HEK293 (cell line): ENCODE measurements around the gene PRUNE2.

ENCODE experiments used
- CTCF ChIA-PET: fragments of 350-600 bp; formaldehyde crosslinking; extraction: SDS; loops from one replicate; lab custom pipeline; 2021; ENCODE audit warnings: antibody characterized with exemption; lab: Yijun Ruan, JAX
- POLR2A ChIA-PET: fragments of 300-600 bp; formaldehyde crosslinking; extraction: SDS; loops from one replicate; lab custom pipeline; 2020; ENCODE audit warnings: antibody characterized with exemption, inconsistent platforms; lab: Yijun Ruan, JAX
- H3K27ac ChIP-seq: fragments of 200-500 bp; sonication (Bioruptor generic); 2 replicates; pipeline ENCODE4 v1.5.1; 2014; ENCODE audit warnings: low read depth, low read length, control low read depth, inconsistent platforms; ENCODE audit errors: extremely low read depth
- H3K36me3 ChIP-seq, 2 experiments: fragments of 200-500 bp in 1 of 2; sonication (Bioruptor generic) in 1 of 2; 1 replicate in 1 of 2; 2 replicates in 1 of 2; pipeline ENCODE4 v1.5.1; 2014 to 2017; ENCODE audit warnings: inconsistent platforms in 2 of 2, low read length in 2 of 2; ENCODE audit not compliant: control insufficient read depth in 2 of 2, insufficient read depth in 1 of 2
- H3K4me1 ChIP-seq: fragments of 200-500 bp; sonication (Bioruptor generic); 2 replicates; pipeline ENCODE4 v1.5.1; 2014; ENCODE audit warnings: mild to moderate bottlenecking, low read length, inconsistent platforms; ENCODE audit not compliant: control insufficient read depth, insufficient read depth
- H3K4me3 ChIP-seq: 2 replicates; pipeline ENCODE4 v1.5.1; 2011; ENCODE audit warnings: low read depth, mild to moderate bottlenecking, control low read depth, low read length, moderate library complexity
- H3K9me3 ChIP-seq: fragments of 200-500 bp; sonication (Bioruptor generic); 2 replicates; pipeline ENCODE4 v1.5.1; 2014; ENCODE audit warnings: low read depth, low read length, inconsistent platforms; ENCODE audit not compliant: control insufficient read depth, insufficient read depth
- GLI2 ChIP-seq: fragments of 450-650 bp; formaldehyde crosslinking; IDR thresholded peaks from 2 replicates; pipeline ENCODE4; 2017; ENCODE audit warnings: missing biosample characterization, missing genetic modification characterization, low read depth, borderline replicate concordance
- GLI4 ChIP-seq: fragments of 450-650 bp; formaldehyde crosslinking; IDR thresholded peaks from 2 replicates; pipeline ENCODE4 v1.5.1; 2016; ENCODE audit warnings: missing biosample characterization, missing genetic modification characterization
- GLIS1 ChIP-seq: fragments of 450-650 bp; formaldehyde crosslinking; IDR thresholded peaks from 2 replicates; pipeline ENCODE4 v1.5.1; 2016; ENCODE audit warnings: missing biosample characterization, missing genetic modification characterization
- GLIS2 ChIP-seq: fragments of 450-650 bp; formaldehyde crosslinking; IDR thresholded peaks from 2 replicates; pipeline ENCODE4 v1.5.1; 2016; ENCODE audit warnings: missing biosample characterization, missing genetic modification characterization
- KLF10 ChIP-seq: fragments of 450-650 bp; IDR thresholded peaks from 2 replicates; pipeline ENCODE4 v1.5.1; 2018; ENCODE audit warnings: missing biosample characterization, mild to moderate bottlenecking, missing genetic modification characterization
- PRDM4 ChIP-seq: fragments of 450-650 bp; formaldehyde crosslinking; IDR thresholded peaks from 2 replicates; pipeline ENCODE4 v1.5.1; 2017; ENCODE audit warnings: missing biosample characterization, missing genetic modification characterization
- RBAK ChIP-seq: fragments of 450-650 bp; formaldehyde crosslinking; IDR thresholded peaks from 2 replicates; pipeline ENCODE4 v1.5.1; 2016; ENCODE audit warnings: missing biosample characterization, missing genetic modification characterization
- ZBTB17 ChIP-seq: fragments of 450-650 bp; formaldehyde crosslinking; IDR thresholded peaks from 2 replicates; pipeline ENCODE4 v1.5.1; 2016; ENCODE audit warnings: missing biosample characterization, missing genetic modification characterization
- ZBTB21 ChIP-seq: fragments of 450-650 bp; formaldehyde crosslinking; IDR thresholded peaks from 2 replicates; pipeline ENCODE4 v1.5.1; 2017; ENCODE audit warnings: missing biosample characterization, missing genetic modification characterization
- ZFP37 ChIP-seq: fragments of 450-650 bp; formaldehyde crosslinking; IDR thresholded peaks from 2 replicates; pipeline ENCODE4 v1.5.1; 2016; ENCODE audit warnings: missing biosample characterization, missing genetic modification characterization
- ZNF10 ChIP-seq: fragments of 450-650 bp; formaldehyde crosslinking; IDR thresholded peaks from 2 replicates; pipeline ENCODE4 v1.5.1; 2017; ENCODE audit warnings: missing biosample characterization, missing genetic modification characterization
- ZNF132 ChIP-seq: fragments of 450-650 bp; formaldehyde crosslinking; IDR thresholded peaks from 2 replicates; pipeline ENCODE4 v1.5.1; 2017; ENCODE audit warnings: missing biosample characterization, missing genetic modification characterization, borderline replicate concordance
- ZNF16 ChIP-seq: fragments of 450-650 bp; formaldehyde crosslinking; IDR thresholded peaks from 2 replicates; pipeline ENCODE4 v1.5.1; 2016; ENCODE audit warnings: low read depth, missing biosample characterization, missing genetic modification characterization
- ZNF239 ChIP-seq: fragments of 450-650 bp; formaldehyde crosslinking; IDR thresholded peaks from 2 replicates; pipeline ENCODE4 v1.5.1; 2016; ENCODE audit warnings: missing biosample characterization, missing genetic modification characterization
- ZNF280C ChIP-seq: fragments of 450-650 bp; formaldehyde crosslinking; IDR thresholded peaks from 2 replicates; pipeline ENCODE4 v1.5.1; 2016; ENCODE audit warnings: missing biosample characterization, missing genetic modification characterization
- ZNF391 ChIP-seq: fragments of 450-650 bp; formaldehyde crosslinking; IDR thresholded peaks from 2 replicates; pipeline ENCODE4 v1.5.1; 2016; ENCODE audit warnings: low read depth, missing biosample characterization, missing genetic modification characterization, borderline replicate concordance
- ZNF449 ChIP-seq: fragments of 450-650 bp; formaldehyde crosslinking; IDR thresholded peaks from 2 replicates; pipeline ENCODE4 v1.5.1; 2017; ENCODE audit warnings: missing biosample characterization, mild to moderate bottlenecking, missing genetic modification characterization, moderate library complexity
- ZNF548 ChIP-seq: fragments of 450-650 bp; formaldehyde crosslinking; IDR thresholded peaks from 2 replicates; pipeline ENCODE4 v1.5.1; 2016; ENCODE audit warnings: missing biosample characterization, missing genetic modification characterization
- ZNF596 ChIP-seq: fragments of 450-650 bp; IDR thresholded peaks from 2 replicates; pipeline ENCODE4 v1.5.0; 2018; ENCODE audit warnings: missing biosample characterization, mild to moderate bottlenecking, missing genetic modification characterization, moderate library complexity
- ZNF610 ChIP-seq: fragments of 450-650 bp; formaldehyde crosslinking; IDR thresholded peaks from 2 replicates; pipeline ENCODE4 v1.5.1; 2016; ENCODE audit warnings: missing biosample characterization, missing genetic modification characterization, borderline replicate concordance
- ZNF768 ChIP-seq: fragments of 450-650 bp; formaldehyde crosslinking; IDR thresholded peaks from 2 replicates; pipeline ENCODE4 v1.5.1; 2018; ENCODE audit warnings: missing biosample characterization, mild to moderate bottlenecking, missing genetic modification characterization
- ZNF792 ChIP-seq: fragments of 450-650 bp; formaldehyde crosslinking; IDR thresholded peaks from 2 replicates; pipeline ENCODE4 v1.5.1; 2016; ENCODE audit warnings: missing biosample characterization, missing genetic modification characterization
- TF ChIP-seq, protein P1 (sequence below): fragments of 450-650 bp; formaldehyde crosslinking; IDR thresholded peaks from 2 replicates; pipeline ENCODE4 v1.5.1; 2016; ENCODE audit warnings: missing biosample characterization, missing genetic modification characterization

PRUNE2 gene

DNA sequence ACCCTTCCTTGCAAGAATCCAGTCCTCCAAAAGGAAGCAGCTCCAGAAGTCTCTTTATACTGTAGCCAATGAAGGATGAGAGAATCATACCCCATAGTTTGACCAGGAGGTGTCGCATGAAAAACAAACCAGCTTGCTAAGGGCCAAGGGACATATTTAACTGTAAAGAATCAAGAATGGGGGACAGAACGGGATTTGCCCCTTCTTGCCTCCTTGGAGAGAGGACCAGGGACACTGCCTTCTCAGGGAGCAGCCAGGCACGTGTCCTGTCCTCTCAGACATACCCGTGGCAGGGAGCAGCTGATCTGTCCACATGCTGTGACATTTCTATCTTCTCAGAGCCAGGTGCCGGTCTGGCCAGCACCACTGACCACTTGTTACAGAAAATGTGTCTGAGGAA lies 11.7 kb downstream of the PRUNE2 start (continued):
- no peak for TF ChIP-seq ZNF792
- TF ChIP-seq ZNF596 (tag by site-specific recombination): no peak
- TF ChIP-seq ZNF449 (tag by site-specific recombination): no peak
- no peak for TF ChIP-seq ZNF610

DNA sequence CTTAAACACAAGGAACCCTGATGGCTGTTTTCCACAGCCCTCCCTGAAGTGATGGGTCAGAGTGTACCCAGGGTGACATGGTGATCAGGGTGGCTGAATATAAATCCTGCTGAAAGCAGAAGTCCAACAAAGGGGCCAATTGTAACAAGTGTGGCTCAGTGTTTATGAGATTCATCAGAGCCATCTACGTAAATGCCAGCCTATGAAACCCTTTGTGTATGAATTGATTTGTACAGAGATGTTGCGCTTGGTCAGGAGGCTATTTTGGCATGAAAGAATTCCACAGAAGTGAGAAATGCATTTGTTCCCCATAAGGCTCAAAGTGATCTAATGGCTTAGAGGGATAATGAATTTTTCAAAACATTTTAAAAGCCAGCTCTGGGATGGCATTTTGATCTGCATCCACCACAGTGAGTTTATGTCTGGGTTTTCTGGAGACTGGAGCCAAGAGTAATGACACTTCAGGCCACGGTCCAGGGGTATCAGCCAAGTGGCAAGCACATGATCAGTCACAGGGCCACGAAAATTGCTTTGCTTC lies 12.4 kb downstream of the PRUNE2 start:
- no peak for TF ChIP-seq PRDM4 (tag by site-specific recombination)
- no peak for TF ChIP-seq GLI4 (tag by site-specific recombination)
- TF ChIP-seq GLIS1 (tag by site-specific recombination): no peak
- no peak for TF ChIP-seq RBAK (tag by site-specific recombination)
- TF ChIP-seq, protein P1, sequence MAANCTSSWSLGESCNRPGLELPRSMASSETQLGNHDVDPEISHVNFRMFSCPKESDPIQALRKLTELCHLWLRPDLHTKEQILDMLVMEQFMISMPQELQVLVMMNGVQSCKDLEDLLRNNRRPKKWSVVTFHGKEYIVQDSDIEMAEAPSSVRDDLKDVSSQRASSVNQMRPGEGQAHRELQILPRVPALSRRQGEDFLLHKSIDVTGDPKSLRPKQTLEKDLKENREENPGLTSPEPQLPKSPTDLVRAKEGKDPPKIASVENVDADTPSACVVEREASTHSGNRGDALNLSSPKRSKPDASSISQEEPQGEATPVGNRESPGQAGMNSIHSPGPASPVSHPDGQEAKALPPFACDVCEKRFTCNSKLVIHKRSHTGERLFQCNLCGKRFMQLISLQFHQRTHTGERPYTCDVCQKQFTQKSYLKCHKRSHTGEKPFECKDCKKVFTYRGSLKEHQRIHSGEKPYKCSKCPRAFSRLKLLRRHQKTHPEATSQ (tag by site-specific recombination): no peak
- no peak for TF ChIP-seq ZBTB17 (tag by site-specific recombination)
- TF ChIP-seq ZNF548 (tag by site-specific recombination): no peak
- TF ChIP-seq ZNF16 (tag by site-specific recombination): no peak
- no peak for TF ChIP-seq ZBTB21 (tag by site-specific recombination)
- TF ChIP-seq ZNF239 (tag by site-specific recombination): no peak
- TF ChIP-seq ZNF449 (tag by site-specific recombination): no peak
- no peak for TF ChIP-seq ZNF132 (tag by site-specific recombination)
- TF ChIP-seq KLF10 (tag by site-specific recombination): no peak
- no peak for TF ChIP-seq ZNF768 (tag by site-specific recombination)
- TF ChIP-seq ZNF10: no peak
- TF ChIP-seq GLIS2 (tag by site-specific recombination): no peak
- TF ChIP-seq GLI2 (tag by site-specific recombination): no peak
- TF ChIP-seq ZNF280C: no peak
- TF ChIP-seq ZNF391 (tag by site-specific recombination): no peak
- no peak for TF ChIP-seq ZFP37 (tag by site-specific recombination)
- Histone ChIP-seq H3K36me3 (no peaks in the 10 kb centered on the region), H3K4me3 (no peak overlapping the region), H3K4me1 (no peaks in the 10 kb centered on the region), H3K9me3 (no peaks in the 10 kb centered on the region), H3K27ac (no peak overlapping the region)
- ChIA-PET CTCF (interaction anchor here (0.6 kb wide), 1 partner anchor 1376 kb away, joined by 3 read pairs; no protein-coding TSS in a partner anchor), POLR2A (no interaction called here)
